ENCODE data around the gene DCAF6.

GRCh38 chr1:168064216-168064615 lies 127.7 kb downstream of the DCAF6 start:
- TF ChIP-seq CTCF (IDR thresholded peaks at IDR 0.05) (no peak), POLR2AphosphoS5 (IDR thresholded peaks at IDR 0.05; ENCODE audit: insufficient read depth in 1 of 2, low read depth in 1 of 2) (no peak), POLR2A (IDR thresholded peaks at IDR 0.05) (no peak)

Measured in vagina (tissue), 2 donors.